IPS DF 6.9 (cell line): ENCODE data around the gene P3H2.

Experiments used
- DNase-seq: peaks from one replicate; pipeline ENCODE4 v3.0.0-alpha.2; 2013; ENCODE audit warnings: low read depth, low spot score
- H3K27ac ChIP-seq: one replicate; pipeline ENCODE4 v1.5.1; 2013; ENCODE audit warnings: low read length, control low read depth
- H3K27me3 ChIP-seq: 2 replicates; pipeline ENCODE4 v1.6.1; 2013; ENCODE audit warnings: mild to moderate bottlenecking, low read length; ENCODE audit not compliant: control insufficient read depth, insufficient read depth
- H3K36me3 ChIP-seq: 2 replicates; pipeline ENCODE4 v1.6.1; 2013; ENCODE audit warnings: low read length; ENCODE audit not compliant: control insufficient read depth, insufficient read depth
- H3K4me1 ChIP-seq: 2 replicates; pipeline ENCODE4 v1.6.1; 2013; ENCODE audit warnings: low read length; ENCODE audit not compliant: control insufficient read depth, insufficient read depth
- H3K4me3 ChIP-seq: 2 replicates; pipeline ENCODE4 v1.5.1; 2013; ENCODE audit warnings: mild to moderate bottlenecking, low read length
- H3K9me3 ChIP-seq: 2 replicates; pipeline ENCODE4 v1.6.1; 2013; ENCODE audit warnings: low read length, inconsistent platforms; ENCODE audit not compliant: control insufficient read depth, insufficient read depth
- WGBS: extraction: QIAGEN DNeasy Blood & Tissue Kit; methylation state at CpG from one replicate; pipeline ENCODE4 v1.1.7; 2013; ENCODE audit warnings: mixed read lengths, missing lambda C conversion rate; ENCODE audit not compliant: insufficient read length, insufficient coverage; 5-methylcytosine and 5-hydroxymethylcytosine counted together

P3H2 gene

GRCh38 chr3:190125436-190126068 is 4.9 kb upstream of the P3H2 start:
- WGBS = no CpG with 5 or more reads among the region's 9 CpGs
- H3K27me3 ChIP-seq = no peaks in the 10 kb centered on the region
- no peaks in the 10 kb centered on the region for H3K36me3 ChIP-seq
- H3K4me3 ChIP-seq = no peak overlapping the region
- H3K9me3 ChIP-seq = no peaks in the 10 kb centered on the region
- H3K27ac ChIP-seq = no peak overlapping the region
- H3K4me1 ChIP-seq = no peaks in the 10 kb centered on the region; the same call in 1 of the 2 replicates
- no peak for DNase-seq

GRCh38 chr3:190124067-190124466 is 3.4 kb upstream of the P3H2 start:
- no CpG with 5 or more reads among the region's 3 CpGs for WGBS
- H3K27ac ChIP-seq = no peak overlapping the region
- DNase-seq = no peak

GRCh38 chr3:190122198-190122771 is 1.6 kb upstream of the P3H2 start:
- Histone ChIP-seq H3K27ac (no peak overlapping the region), H3K4me1 (peaks cover 1% of the 10 kb centered on the region; the same call in 1 of the 2 replicates), H3K9me3 (no peaks in the 10 kb centered on the region), H3K27me3 (peaks cover 6% of the 10 kb centered on the region; the same call in 1 of the 2 replicates), H3K4me3 (no peak overlapping the region), H3K36me3 (no peaks in the 10 kb centered on the region)
- no peak for DNase-seq
- no CpG with 5 or more reads among the region's 8 CpGs for WGBS

More at GRCh38 chr3:190124067-190124466, 3.4 kb upstream of the P3H2 start:
- peaks cover 6% of the 10 kb centered on the region; the same call in 1 of the 2 replicates for H3K27me3 ChIP-seq
- no peaks in the 10 kb centered on the region; the same call in 1 of the 2 replicates for H3K4me1 ChIP-seq
- no peak overlapping the region for H3K4me3 ChIP-seq
- no peaks in the 10 kb centered on the region for H3K9me3 ChIP-seq
- no peaks in the 10 kb centered on the region for H3K36me3 ChIP-seq

GRCh38 chr3:190121383-190121782 is 686 bp upstream of the P3H2 start:
- Histone ChIP-seq H3K4me3 (no peak overlapping the region), H3K27me3 (peaks cover 6% of the 10 kb centered on the region; the same call in 1 of the 2 replicates), H3K36me3 (no peaks in the 10 kb centered on the region), H3K4me1 (peaks cover 1% of the 10 kb centered on the region; the same call in 1 of the 2 replicates), H3K9me3 (no peaks in the 10 kb centered on the region), H3K27ac (no peak overlapping the region)
- no CpG with 5 or more reads among the region's 12 CpGs for WGBS
- DNase-seq = no peak

- H3K36me3 ChIP-seq = no peaks in the 10 kb centered on the region
- no peaks in the 10 kb centered on the region for H3K9me3 ChIP-seq
- H3K27me3 ChIP-seq = peaks cover 6% of the 10 kb centered on the region; the same call in 1 of the 2 replicates
- H3K4me1 ChIP-seq = peaks cover 1% of the 10 kb centered on the region; the same call in 1 of the 2 replicates
- no peak for DNase-seq
- WGBS = no CpG with 5 or more reads among the region's 13 CpGs
- H3K27ac ChIP-seq = no peak overlapping the region
- no peak overlapping the region; the same call in 1 of the 2 replicates for H3K4me3 ChIP-seq
These were observed 322 bp upstream of the P3H2 start for GRCh38 chr3:190121061-190121377.

- Histone ChIP-seq H3K4me1 (peaks cover 1% of the 10 kb centered on the region; the same call in 1 of the 2 replicates), H3K4me3 (peak overlapping the region; percentile 67; the same call in 1 of the 2 replicates), H3K27ac (no peak overlapping the region), H3K27me3 (peaks cover 6% of the 10 kb centered on the region; the same call in 1 of the 2 replicates), H3K9me3 (no peaks in the 10 kb centered on the region), H3K36me3 (no peaks in the 10 kb centered on the region)
- no peak for DNase-seq
- no CpG with 5 or more reads among the region's 9 CpGs for WGBS
These were observed 1.0 kb downstream of the P3H2 start for GRCh38 chr3:190119461-190120268.

- no peaks in the 10 kb centered on the region for H3K9me3 ChIP-seq
- WGBS = no CpG with 5 or more reads among the region's 3 CpGs
- no peak overlapping the region for H3K4me3 ChIP-seq
- DNase-seq = no peak
- no peak overlapping the region for H3K27ac ChIP-seq
- H3K36me3 ChIP-seq = no peaks in the 10 kb centered on the region
- H3K27me3 ChIP-seq = peaks cover 6% of the 10 kb centered on the region; the same call in 1 of the 2 replicates
- H3K4me1 ChIP-seq = peaks cover 1% of the 10 kb centered on the region; the same call in 1 of the 2 replicates
These were observed 2.3 kb downstream of the P3H2 start for GRCh38 chr3:190118438-190118837.

- H3K27ac ChIP-seq = no peak overlapping the region
- H3K4me1 ChIP-seq = peaks cover 1% of the 10 kb centered on the region; the same call in 1 of the 2 replicates
- peaks cover 6% of the 10 kb centered on the region; the same call in 1 of the 2 replicates for H3K27me3 ChIP-seq
- no peaks in the 10 kb centered on the region for H3K9me3 ChIP-seq
- no peak overlapping the region for H3K4me3 ChIP-seq
- DNase-seq = no peak
- no peaks in the 10 kb centered on the region for H3K36me3 ChIP-seq
- WGBS = no CpG with 5 or more reads among the region's 2 CpGs
These were observed 2.7 kb downstream of the P3H2 start for GRCh38 chr3:190117981-190118380.

- Histone ChIP-seq H3K9me3 (no peaks in the 10 kb centered on the region), H3K4me1 (peaks cover 1% of the 10 kb centered on the region; the same call in 1 of the 2 replicates), H3K27ac (no peak overlapping the region), H3K4me3 (no peak overlapping the region), H3K27me3 (peaks cover 6% of the 10 kb centered on the region; the same call in 1 of the 2 replicates), H3K36me3 (no peaks in the 10 kb centered on the region)
- no peak for DNase-seq
- no CpG with 5 or more reads among the region's 3 CpGs for WGBS
These were observed 4.1 kb downstream of the P3H2 start for GRCh38 chr3:190116551-190117067.

GRCh38 chr3:190110826-190111225 is 9.9 kb downstream of the P3H2 start:
- no peak for DNase-seq
- no peak overlapping the region for H3K4me3 ChIP-seq
- no peaks in the 10 kb centered on the region for H3K9me3 ChIP-seq
- no peak overlapping the region for H3K27ac ChIP-seq
- H3K27me3 ChIP-seq = no peaks in the 10 kb centered on the region
- H3K4me1 ChIP-seq = no peaks in the 10 kb centered on the region
- no peaks in the 10 kb centered on the region for H3K36me3 ChIP-seq
- WGBS = no CpG with 5 or more reads among the region's 1 CpG
